GM19438 (cell line): ENCODE measurements around the gene ZNF302.

ENCODE experiments used
- ATAC-seq: cut with Tn5 transposase; IDR thresholded peaks from one replicate; pipeline ENCODE4 v1.9.1; 2021; ENCODE audit warnings: low read depth; ENCODE audit not compliant: unreplicated experiment

The ZNF302 gene

GRCh38 chr19:34731019-34731829 lies 53.7 kb downstream of the ZNF302 start:
- no peak for ATAC-seq

- ATAC-seq, result no peak
These were observed 54.5 kb downstream of the ZNF302 start for GRCh38 chr19:34731964-34732363.

- ATAC-seq, result no peak
These were observed 55.2 kb downstream of the ZNF302 start for GRCh38 chr19:34732612-34733211.

- ATAC-seq, result peak; percentile 4
These were observed 55.8 kb downstream of the ZNF302 start for GRCh38 chr19:34733266-34733745.

GRCh38 chr19:34733746-34734536 lies 56.5 kb downstream of the ZNF302 start, which contains the start of gene ZNF181:
TSS of gene ZNF181 (plus strand) at chr19:34734243. CDS start at chr19:34735038, 795 bp downstream.
- peak; percentile 82 for ATAC-seq

- no peak for ATAC-seq
These were observed 57.1 kb downstream of the ZNF302 start for GRCh38 chr19:34734537-34735103.
